Measurements from ENCODE around the gene C19orf38. TPM values are rescaled to one million over a fixed set of nuclear protein-coding genes. Genes with fewer than 3 reads are reported as not detected.

The C19orf38 gene
- total RNA-seq, 2 donors from 2014 or later, result 0.91 to 6.4 TPM

- Histone ChIP-seq H3K27me3 (replicated peaks; ENCODE audit: insufficient read depth) (no peaks in the 10 kb centered on the region), H3K36me3 (no peaks in the 10 kb centered on the region)
Measured at GRCh38 chr19:10895363-10895762, 47.1 kb downstream of the C19orf38 start.

GRCh38 chr19:10895920-10896319 lies 47.7 kb downstream of the C19orf38 start:
- Histone ChIP-seq H3K4me3 (no peak overlapping the region), H3K9me3 (no peaks in the 10 kb centered on the region), H3K36me3 (no peaks in the 10 kb centered on the region), H3K27ac (no peak overlapping the region), H3K4me1 (replicated peaks) (peaks cover 14% of the 10 kb centered on the region), H3K27me3 (replicated peaks; ENCODE audit: insufficient read depth) (no peaks in the 10 kb centered on the region)
- no peak for TF ChIP-seq CTCF (IDR thresholded peaks at IDR 0.05)
- TF ChIP-seq POLR2A (IDR thresholded peaks at IDR 0.05), result no peak
- no peak for TF ChIP-seq POLR2AphosphoS5 (IDR thresholded peaks at IDR 0.05)
- WGBS, result 84% methylated on average over 12 of the region's 12 CpGs
- intact Hi-C loops (cut with DNase I), result no loop called here
- DNase-seq (ENCODE audit: low spot score), result no peak

More at GRCh38 chr19:10895363-10895762, 47.1 kb downstream of the C19orf38 start:
- Histone ChIP-seq H3K9me3 (no peaks in the 10 kb centered on the region), H3K4me1 (replicated peaks) (peaks cover 15% of the 10 kb centered on the region), H3K27ac (no peak overlapping the region), H3K4me3 (no peak overlapping the region)
- no peak for DNase-seq (ENCODE audit: low spot score)
- WGBS, result 83% methylated on average over 5 of the region's 6 CpGs
- TF ChIP-seq POLR2A (IDR thresholded peaks at IDR 0.05) (no peak), CTCF (IDR thresholded peaks at IDR 0.05) (no peak), POLR2AphosphoS5 (IDR thresholded peaks at IDR 0.05) (no peak)
- intact Hi-C loops (cut with DNase I), result no loop called here

- TF ChIP-seq CTCF (IDR thresholded peaks at IDR 0.05) (peak in 1 of 4 experiments; percentile 2), POLR2AphosphoS5 (IDR thresholded peaks at IDR 0.05) (peak; percentile 72), POLR2A (IDR thresholded peaks at IDR 0.05) (no peak)
- Histone ChIP-seq H3K27ac (peak overlapping the region; percentile 17 to 43), H3K4me1 (replicated peaks) (peaks cover 6% of the 10 kb centered on the region), H3K4me3 (no peak overlapping the region), H3K9me3 (no peaks in the 10 kb centered on the region), H3K36me3 (no peaks in the 10 kb centered on the region), H3K27me3 (replicated peaks; ENCODE audit: insufficient read depth) (no peaks in the 10 kb centered on the region)
- WGBS, result 31% methylated on average over 7 of the region's 7 CpGs
- peak; percentile 71 for DNase-seq (ENCODE audit: low spot score)
- intact Hi-C loops (cut with DNase I), result no loop called here
Measured at GRCh38 chr19:10896851-10897526, 48.8 kb downstream of the C19orf38 start.

GRCh38 chr19:10898633-10899032 lies 50.4 kb downstream of the C19orf38 start:
- no peak for TF ChIP-seq POLR2A (IDR thresholded peaks at IDR 0.05)
- peak overlapping the region in 1 of 2 donors; percentile 72 for H3K27ac ChIP-seq
- no peak for DNase-seq (ENCODE audit: low spot score)
- intact Hi-C loops (cut with DNase I), result no loop called here
- no peaks in the 10 kb centered on the region for H3K27me3 ChIP-seq (replicated peaks; ENCODE audit: insufficient read depth)
- H3K4me3 ChIP-seq, result no peak overlapping the region
- no peaks in the 10 kb centered on the region for H3K9me3 ChIP-seq
- no peaks in the 10 kb centered on the region for H3K36me3 ChIP-seq
- peaks cover 4% of the 10 kb centered on the region for H3K4me1 ChIP-seq (replicated peaks)
- WGBS, result 53% methylated on average over 8 of the region's 10 CpGs

- intact Hi-C loops (cut with DNase I), result no loop called here
- no peaks in the 10 kb centered on the region for H3K9me3 ChIP-seq
- H3K36me3 ChIP-seq, result no peaks in the 10 kb centered on the region
- TF ChIP-seq POLR2A (IDR thresholded peaks at IDR 0.05) (no peak), POLR2AphosphoS5 (IDR thresholded peaks at IDR 0.05) (peak; percentile 10), CTCF (IDR thresholded peaks at IDR 0.05) (no peak)
- no peak overlapping the region for H3K4me3 ChIP-seq
- DNase-seq (ENCODE audit: low spot score), result peak; percentile 66
- peaks cover 4% of the 10 kb centered on the region for H3K4me1 ChIP-seq (replicated peaks)
- H3K27me3 ChIP-seq (replicated peaks; ENCODE audit: insufficient read depth), result no peaks in the 10 kb centered on the region
- H3K27ac ChIP-seq, result peak overlapping the region; percentile 61 to 72
- 34% methylated on average over 7 of the region's 10 CpGs for WGBS
Measured at GRCh38 chr19:10899151-10899653, 51.0 kb downstream of the C19orf38 start.
